ENCODE measurements around the gene TLR3.

The TLR3 gene

DNA sequence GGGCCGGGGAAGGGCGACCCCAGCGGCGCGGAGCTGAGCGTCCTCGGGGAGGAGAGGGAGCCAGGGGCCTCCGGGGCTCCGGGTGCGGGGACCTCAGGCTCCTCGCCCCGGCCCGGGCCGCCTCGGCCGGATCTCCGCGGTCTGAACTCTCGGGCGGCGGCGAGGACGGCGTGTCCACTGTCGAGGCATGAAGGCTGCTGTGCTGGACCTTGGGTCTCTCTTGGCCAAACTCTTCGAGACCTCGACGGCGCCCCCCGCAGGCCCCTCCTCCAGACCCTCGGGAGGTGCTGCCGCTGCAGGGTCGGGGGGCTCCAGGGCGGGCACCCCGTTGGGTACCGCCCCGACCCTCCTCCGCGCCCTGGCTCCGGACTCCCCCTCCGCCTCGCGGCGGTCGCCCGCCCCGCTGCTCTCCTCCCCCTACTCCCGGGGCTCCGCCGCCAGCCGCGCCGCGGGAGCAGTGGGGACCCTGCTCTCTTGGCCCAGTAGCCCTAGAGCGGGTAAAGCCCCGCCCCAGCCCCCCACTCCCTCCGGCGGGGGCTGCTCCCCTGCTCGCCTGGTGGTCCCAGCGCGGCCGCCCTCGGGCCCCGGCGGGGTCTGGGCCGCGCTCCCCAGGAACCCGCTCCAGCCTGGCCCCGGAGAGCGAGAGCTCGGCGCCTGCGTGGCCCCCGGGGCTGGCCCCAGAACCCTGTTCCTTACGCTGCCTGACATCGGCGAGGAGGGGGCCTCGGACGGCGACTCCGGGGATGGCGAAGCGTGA is 36.1 kb downstream of the TLR3 start:
- H3K36me3 Mint-ChIP-seq (ENCODE audit: low read depth) = no peaks in the 10 kb centered on the region
- H3K27me3 Mint-ChIP-seq = peaks cover 65% of the 10 kb centered on the region
- H3K4me1 Mint-ChIP-seq (ENCODE audit: low read depth) = no peaks in the 10 kb centered on the region
- no peak overlapping the region for H3K27ac Mint-ChIP-seq
- H3K4me3 Mint-ChIP-seq = no peak overlapping the region
- intact Hi-C loops (cut with micrococcal nuclease) = no loop called here
- no peaks in the 10 kb centered on the region for H3K9me3 Mint-ChIP-seq

DNA sequence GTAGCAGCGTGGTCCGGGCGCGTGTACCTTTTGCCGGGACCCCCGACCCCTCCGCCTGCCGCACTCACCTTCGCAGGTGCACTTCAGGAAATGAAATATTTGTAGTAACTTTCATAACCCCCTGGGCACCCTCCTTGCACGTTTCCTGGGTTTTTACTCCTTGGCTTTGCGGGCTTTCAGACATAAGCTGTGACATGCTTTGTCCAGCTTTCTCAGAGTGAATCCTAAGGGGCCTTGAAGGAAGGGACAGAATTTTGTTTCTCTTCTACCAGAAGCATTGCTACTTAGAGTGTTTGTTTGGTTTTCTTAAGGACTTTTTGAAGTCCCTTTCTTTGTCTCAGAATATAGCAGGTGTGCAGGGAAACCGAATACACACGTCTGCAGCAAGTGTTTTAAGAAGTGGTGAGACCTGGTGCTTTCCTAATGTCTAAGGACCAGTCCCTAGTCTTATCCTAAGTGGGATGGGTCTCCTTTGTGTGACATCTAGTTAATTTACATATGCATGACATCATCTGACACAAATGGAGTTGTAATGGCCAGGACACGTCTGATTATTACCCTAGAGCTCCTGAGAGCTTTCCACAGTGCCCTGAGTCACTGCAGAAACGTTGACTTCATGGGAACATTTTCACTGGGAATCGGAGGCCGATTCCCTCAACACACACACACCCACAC is 36.8 kb downstream of the TLR3 start:
- Mint-ChIP-seq H3K36me3 (ENCODE audit: low read depth) (no peaks in the 10 kb centered on the region), H3K9me3 (no peaks in the 10 kb centered on the region), H3K4me3 (no peak overlapping the region), H3K4me1 (ENCODE audit: low read depth) (no peaks in the 10 kb centered on the region), H3K27ac (no peak overlapping the region), H3K27me3 (peaks cover 65% of the 10 kb centered on the region)
- intact Hi-C loops (cut with micrococcal nuclease) = no loop called here

DNA sequence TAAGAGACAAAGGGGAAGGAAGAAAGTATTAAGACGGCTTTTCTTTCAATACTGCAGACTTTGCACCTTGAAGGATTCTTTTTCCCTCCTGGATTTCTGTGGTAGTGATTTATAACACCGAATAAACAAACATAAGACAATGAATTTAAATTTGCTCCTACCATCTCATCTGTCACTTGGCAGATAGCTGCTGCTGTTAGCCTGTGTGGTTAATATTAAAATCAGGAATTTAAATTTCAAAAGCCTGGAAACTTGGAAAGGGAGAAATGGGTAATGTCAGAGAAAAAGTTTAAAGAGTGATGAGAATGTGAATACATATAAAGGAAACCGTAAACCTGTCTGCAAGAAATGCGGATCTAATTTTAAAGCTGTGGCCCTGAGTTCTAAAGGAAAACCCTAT is 39.0 kb downstream of the TLR3 start:
- intact Hi-C loops (cut with micrococcal nuclease) = no loop called here
- no peaks in the 10 kb centered on the region for H3K4me1 Mint-ChIP-seq (ENCODE audit: low read depth)
- no peaks in the 10 kb centered on the region for H3K36me3 Mint-ChIP-seq (ENCODE audit: low read depth)
- H3K9me3 Mint-ChIP-seq = no peaks in the 10 kb centered on the region
- H3K27me3 Mint-ChIP-seq = peaks cover 52% of the 10 kb centered on the region
- no peak overlapping the region for H3K27ac Mint-ChIP-seq
- no peak overlapping the region for H3K4me3 Mint-ChIP-seq

DNA sequence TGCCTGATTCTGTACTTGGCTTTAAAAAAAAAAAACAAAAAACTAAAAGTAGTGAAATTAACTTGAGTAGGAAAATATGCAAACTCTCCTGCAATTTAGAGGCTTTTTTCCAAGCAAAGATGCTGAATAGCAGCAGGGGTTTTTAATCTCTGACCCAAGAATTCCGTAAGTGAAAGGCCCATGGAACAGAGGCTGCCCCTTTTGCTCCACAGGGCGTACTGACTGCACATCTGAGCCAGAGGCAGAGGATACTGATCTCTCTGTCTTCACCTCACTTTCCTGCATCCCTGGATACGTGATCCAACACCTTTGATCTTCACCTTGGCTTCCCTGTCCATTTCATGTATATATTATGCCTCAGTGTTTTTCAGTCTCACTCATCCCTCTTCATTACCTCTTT is 39.4 kb downstream of the TLR3 start:
- Mint-ChIP-seq H3K4me3 (no peak overlapping the region), H3K9me3 (no peaks in the 10 kb centered on the region), H3K36me3 (ENCODE audit: low read depth) (no peaks in the 10 kb centered on the region), H3K27ac (no peak overlapping the region), H3K4me1 (ENCODE audit: low read depth) (no peaks in the 10 kb centered on the region), H3K27me3 (peaks cover 48% of the 10 kb centered on the region)
- intact Hi-C loops (cut with micrococcal nuclease) = no loop called here

DNA sequence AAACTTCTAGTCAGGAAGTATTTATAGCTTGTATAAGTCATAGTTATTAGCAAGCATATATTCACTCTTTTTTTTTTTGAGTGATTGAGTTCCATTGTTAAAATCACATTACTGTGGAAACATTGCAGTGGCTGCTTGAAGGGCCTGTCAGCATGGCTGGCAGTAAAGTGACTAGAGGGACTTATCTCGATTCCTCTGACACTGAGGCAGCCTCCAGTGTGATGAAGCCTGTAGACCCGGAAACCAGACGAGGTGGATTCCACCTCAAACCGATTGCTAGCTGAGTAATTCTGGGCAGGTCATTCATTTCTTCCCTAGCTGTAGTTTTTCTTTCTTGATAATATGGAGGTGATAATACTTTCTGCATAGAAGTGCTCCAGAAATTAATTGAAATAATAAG is 40.3 kb downstream of the TLR3 start:
- intact Hi-C loops (cut with micrococcal nuclease) = no loop called here
- peaks cover 40% of the 10 kb centered on the region for H3K27me3 Mint-ChIP-seq
- H3K27ac Mint-ChIP-seq = no peak overlapping the region
- no peak overlapping the region for H3K4me3 Mint-ChIP-seq
- no peaks in the 10 kb centered on the region for H3K9me3 Mint-ChIP-seq
- H3K36me3 Mint-ChIP-seq (ENCODE audit: low read depth) = no peaks in the 10 kb centered on the region
- no peaks in the 10 kb centered on the region for H3K4me1 Mint-ChIP-seq (ENCODE audit: low read depth)

DNA sequence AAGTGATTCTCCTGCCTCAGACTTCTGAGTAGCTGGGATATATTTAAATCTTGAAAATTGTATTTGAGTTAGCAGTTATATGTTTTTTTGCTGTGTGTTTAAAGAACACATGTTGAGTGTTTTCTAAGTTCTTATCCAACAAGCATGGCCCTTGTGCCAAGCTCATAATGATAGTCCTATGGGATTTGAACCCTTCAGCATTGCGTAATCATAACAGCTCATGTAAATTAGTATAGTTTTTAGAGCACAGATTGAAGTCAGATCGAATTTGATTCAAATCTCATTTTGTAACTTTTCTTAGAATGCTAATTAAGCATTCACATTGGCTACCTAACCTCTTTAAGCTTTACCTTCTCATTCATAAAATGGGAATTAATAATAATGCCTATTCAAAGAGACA is 47.7 kb downstream of the TLR3 start:
- Mint-ChIP-seq H3K36me3 (ENCODE audit: low read depth) (no peaks in the 10 kb centered on the region), H3K4me3 (no peak overlapping the region), H3K27ac (no peak overlapping the region), H3K9me3 (no peaks in the 10 kb centered on the region), H3K4me1 (ENCODE audit: low read depth) (no peaks in the 10 kb centered on the region), H3K27me3 (peaks cover 9% of the 10 kb centered on the region)
- intact Hi-C loops (cut with micrococcal nuclease) = no loop called here

DNA sequence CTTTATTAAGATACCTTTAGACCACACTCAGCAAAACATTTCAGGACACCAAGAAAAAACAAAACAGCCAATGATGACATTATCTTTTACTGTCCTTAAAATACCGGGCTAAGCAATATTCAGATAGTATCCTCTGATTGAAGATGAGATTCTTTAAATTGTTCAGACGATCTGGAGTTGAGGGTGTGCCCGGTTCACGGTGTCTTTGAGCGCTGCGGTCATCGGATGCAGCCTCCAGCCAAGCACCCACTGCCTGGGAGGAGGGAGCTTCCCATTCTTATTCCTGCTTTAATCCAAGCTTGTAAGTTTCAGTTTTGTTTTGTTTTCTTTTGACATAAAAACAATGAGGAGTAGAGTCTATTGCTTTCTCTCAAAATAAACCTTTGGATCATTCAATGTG is 49.6 kb downstream of the TLR3 start:
- Mint-ChIP-seq H3K27me3 (peaks cover 9% of the 10 kb centered on the region), H3K4me1 (ENCODE audit: low read depth) (no peaks in the 10 kb centered on the region), H3K4me3 (no peak overlapping the region), H3K9me3 (no peaks in the 10 kb centered on the region), H3K27ac (no peak overlapping the region), H3K36me3 (ENCODE audit: low read depth) (no peaks in the 10 kb centered on the region)
- intact Hi-C loops (cut with micrococcal nuclease) = no loop called here

DNA sequence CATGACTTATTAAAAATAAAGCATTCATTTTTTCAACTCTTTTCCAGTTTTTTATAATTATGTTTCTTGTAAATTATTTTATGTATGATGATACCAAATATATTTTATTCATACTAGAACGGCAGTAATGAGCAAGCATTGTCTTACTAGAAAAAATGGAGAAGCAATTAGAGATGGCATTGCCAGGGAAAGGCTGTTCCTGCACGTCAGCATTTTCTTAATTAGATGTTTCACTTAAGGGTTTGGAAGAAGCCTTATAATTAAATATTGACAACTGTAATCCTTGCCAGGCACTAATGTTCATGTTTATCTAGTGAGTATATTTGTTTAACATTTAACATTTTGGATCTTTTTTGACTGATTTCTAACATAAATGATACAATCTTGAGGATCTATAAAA is 52.1 kb downstream of the TLR3 start:
- Mint-ChIP-seq H3K4me1 (ENCODE audit: low read depth) (no peaks in the 10 kb centered on the region), H3K27ac (no peak overlapping the region), H3K36me3 (ENCODE audit: low read depth) (no peaks in the 10 kb centered on the region), H3K4me3 (no peak overlapping the region), H3K27me3 (peaks cover 11% of the 10 kb centered on the region), H3K9me3 (no peaks in the 10 kb centered on the region)
- intact Hi-C loops (cut with micrococcal nuclease) = no loop called here

DNA sequence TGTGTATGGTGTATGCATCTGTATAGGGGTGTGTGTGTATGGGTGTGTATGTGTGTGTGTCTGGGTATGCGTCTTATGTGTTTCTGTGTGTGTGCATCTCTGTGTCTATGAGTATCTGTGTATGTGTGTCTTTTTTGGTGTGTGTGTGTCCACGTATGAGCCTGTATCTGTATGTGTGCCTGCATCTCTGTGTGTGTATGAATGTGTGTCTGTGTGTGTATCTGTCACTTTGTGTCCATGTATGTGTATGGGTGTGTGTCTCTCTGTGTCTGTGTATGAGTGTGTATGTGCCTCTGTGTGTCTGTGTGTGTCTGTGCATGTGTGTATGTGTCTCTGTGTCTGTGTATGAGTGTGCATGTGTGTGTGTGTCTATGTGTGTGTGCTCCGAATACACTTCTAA is 59.9 kb downstream of the TLR3 start:
- H3K27ac Mint-ChIP-seq = no peak overlapping the region
- no peak overlapping the region for H3K4me3 Mint-ChIP-seq
- H3K4me1 Mint-ChIP-seq (ENCODE audit: low read depth) = peaks cover 8% of the 10 kb centered on the region
- peaks cover 13% of the 10 kb centered on the region for H3K27me3 Mint-ChIP-seq
- H3K36me3 Mint-ChIP-seq (ENCODE audit: low read depth) = no peaks in the 10 kb centered on the region
- intact Hi-C loops (cut with micrococcal nuclease) = no loop called here
- no peaks in the 10 kb centered on the region for H3K9me3 Mint-ChIP-seq

DNA sequence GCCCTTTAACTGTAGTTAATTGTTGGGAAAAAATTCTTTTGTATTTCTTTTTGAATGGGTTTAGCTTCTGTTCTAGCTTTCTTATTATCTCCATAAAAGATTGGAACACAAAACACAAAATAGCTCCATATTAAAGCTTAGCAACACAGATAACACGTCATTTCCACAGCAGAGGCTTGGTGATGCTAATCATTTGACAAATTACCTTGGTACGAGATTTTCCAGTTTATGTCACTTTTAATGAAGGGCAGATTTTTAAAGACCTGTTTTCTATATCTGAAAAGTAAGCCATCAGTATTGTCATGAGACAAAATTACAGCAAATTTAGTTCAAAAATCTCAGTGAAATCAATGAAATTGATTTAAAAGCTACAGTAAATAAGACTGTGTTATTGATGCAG is 63.0 kb downstream of the TLR3 start:
- Mint-ChIP-seq H3K27ac (no peak overlapping the region), H3K9me3 (no peaks in the 10 kb centered on the region), H3K27me3 (peaks cover 15% of the 10 kb centered on the region), H3K4me3 (no peak overlapping the region), H3K36me3 (ENCODE audit: low read depth) (no peaks in the 10 kb centered on the region), H3K4me1 (ENCODE audit: low read depth) (peaks cover 22% of the 10 kb centered on the region)
- intact Hi-C loops (cut with micrococcal nuclease) = no loop called here

DNA sequence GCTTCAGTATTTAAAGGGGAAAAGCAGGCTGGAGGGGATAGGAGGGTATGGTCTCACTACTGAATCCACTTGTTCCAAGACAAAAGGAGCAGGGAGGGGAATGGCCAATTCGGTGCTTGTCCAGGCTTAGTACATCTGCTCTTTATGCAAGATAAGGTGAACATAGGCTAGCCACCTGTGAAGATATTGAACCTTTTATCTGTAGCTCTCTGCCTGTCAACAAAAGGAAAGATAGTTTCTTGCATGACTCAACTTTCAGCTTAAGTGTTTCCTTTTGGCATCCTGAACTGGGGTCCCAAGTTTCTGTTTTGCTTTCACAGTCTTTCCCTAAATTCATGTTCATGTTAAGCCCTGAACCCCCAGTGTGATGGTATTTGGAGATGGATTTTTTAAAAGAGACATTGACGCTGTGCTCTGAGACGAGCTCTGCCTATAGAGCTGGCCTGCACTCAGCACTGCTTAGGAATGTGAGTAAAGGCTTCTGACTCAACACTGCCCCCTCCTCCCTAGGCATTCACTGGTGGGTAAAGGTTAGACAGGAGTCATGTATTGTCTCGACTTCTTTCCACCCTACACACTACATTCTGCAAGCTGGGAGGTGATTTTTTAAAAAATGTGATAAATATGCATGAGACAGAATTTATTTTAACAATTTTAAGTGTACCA is 63.8 kb downstream of the TLR3 start:
- peaks cover 22% of the 10 kb centered on the region for H3K4me1 Mint-ChIP-seq (ENCODE audit: low read depth)
- no peaks in the 10 kb centered on the region for H3K9me3 Mint-ChIP-seq
- intact Hi-C loops (cut with micrococcal nuclease) = no loop called here
- no peak overlapping the region for H3K27ac Mint-ChIP-seq
- H3K4me3 Mint-ChIP-seq = no peak overlapping the region
- peaks cover 14% of the 10 kb centered on the region for H3K27me3 Mint-ChIP-seq
- H3K36me3 Mint-ChIP-seq (ENCODE audit: low read depth) = no peaks in the 10 kb centered on the region

DNA sequence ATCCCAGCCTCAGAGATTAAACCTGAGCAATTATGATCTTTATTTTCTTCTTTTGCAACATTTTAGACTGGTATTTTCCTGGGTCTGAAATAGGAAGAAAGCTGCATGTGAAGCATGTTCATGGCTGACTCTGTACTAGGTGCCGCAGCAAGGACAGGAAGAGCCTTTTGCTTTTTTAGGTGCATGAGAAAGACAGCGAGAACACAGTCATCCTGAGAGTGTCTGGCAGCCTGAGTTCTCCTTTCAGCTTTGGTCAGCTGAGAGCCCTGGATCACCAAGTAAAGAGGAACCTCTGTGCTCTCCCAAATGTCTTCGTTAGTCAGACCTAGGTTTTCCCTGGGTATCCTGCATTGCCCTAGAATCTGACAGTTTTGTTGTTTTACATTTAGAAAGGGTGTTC is 65.3 kb downstream of the TLR3 start:
- Mint-ChIP-seq H3K27ac (peak overlapping the region; percentile 76), H3K27me3 (peaks cover 15% of the 10 kb centered on the region), H3K4me3 (no peak overlapping the region), H3K36me3 (ENCODE audit: low read depth) (no peaks in the 10 kb centered on the region), H3K9me3 (no peaks in the 10 kb centered on the region), H3K4me1 (ENCODE audit: low read depth) (peaks cover 22% of the 10 kb centered on the region)
- intact Hi-C loops (cut with micrococcal nuclease) = no loop called here

DNA sequence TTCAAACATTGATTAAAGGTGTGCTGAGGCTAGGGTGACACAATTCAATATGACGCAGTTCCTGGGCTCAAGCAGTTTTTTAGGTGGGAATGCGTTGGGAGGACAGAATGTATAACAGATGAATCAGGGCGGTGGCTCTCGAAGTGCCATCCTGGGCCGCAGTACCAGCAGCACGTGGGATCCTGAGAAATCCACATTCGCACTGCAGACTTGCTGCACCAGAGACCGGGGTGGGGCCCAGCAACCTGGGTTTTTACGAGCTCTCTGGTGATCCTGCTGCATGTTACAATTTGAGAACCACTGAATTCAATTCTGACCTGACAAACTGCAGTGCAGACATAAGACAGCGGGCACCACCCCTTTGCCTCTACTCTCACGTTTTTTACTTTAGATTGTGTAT is 65.9 kb downstream of the TLR3 start:
- H3K27ac Mint-ChIP-seq = peak overlapping the region; percentile 76
- peaks cover 22% of the 10 kb centered on the region for H3K4me1 Mint-ChIP-seq (ENCODE audit: low read depth)
- intact Hi-C loops (cut with micrococcal nuclease) = no loop called here
- H3K36me3 Mint-ChIP-seq (ENCODE audit: low read depth) = no peaks in the 10 kb centered on the region
- H3K27me3 Mint-ChIP-seq = peaks cover 16% of the 10 kb centered on the region
- H3K4me3 Mint-ChIP-seq = no peak overlapping the region
- H3K9me3 Mint-ChIP-seq = no peaks in the 10 kb centered on the region

DNA sequence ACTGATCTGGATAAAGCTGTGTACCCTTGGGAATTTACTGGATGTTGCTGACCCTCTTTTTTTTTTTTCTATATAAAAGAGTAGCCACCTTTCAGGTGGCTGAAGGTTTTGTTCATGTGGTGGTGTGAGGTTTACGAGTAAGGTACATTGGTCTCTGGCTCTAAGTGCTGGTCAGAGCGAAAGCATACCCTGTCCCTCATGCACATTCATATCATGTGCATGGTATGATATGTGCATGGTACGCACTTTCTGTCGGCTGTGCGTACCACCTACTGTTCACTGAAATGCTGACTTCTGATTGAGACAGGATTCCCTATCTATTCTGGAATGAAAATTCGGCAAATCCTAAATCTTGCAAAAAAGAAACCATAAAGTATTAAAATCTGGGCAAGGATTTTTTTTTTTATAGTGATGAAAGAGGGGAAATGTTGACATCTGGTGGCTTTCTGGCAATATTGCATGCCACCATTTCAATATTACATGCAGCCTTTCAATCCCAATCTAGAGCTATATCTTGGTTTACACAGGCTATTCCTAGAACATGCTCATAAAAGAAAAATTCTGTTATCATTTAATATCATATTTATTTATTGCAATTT is 68.3 kb downstream of the TLR3 start:
- Mint-ChIP-seq H3K4me3 (no peak overlapping the region), H3K36me3 (ENCODE audit: low read depth) (no peaks in the 10 kb centered on the region), H3K27me3 (peaks cover 23% of the 10 kb centered on the region), H3K27ac (no peak overlapping the region), H3K9me3 (no peaks in the 10 kb centered on the region), H3K4me1 (ENCODE audit: low read depth) (peaks cover 15% of the 10 kb centered on the region)
- intact Hi-C loops (cut with micrococcal nuclease) = loop anchor here (2.0 kb wide), 2 partner anchors 68 to 496 kb away; partner anchors contain the start of gene TLR3

Data from dendritic cell treated with granulocyte-macrophage colony-stimulating factor and Interleukin-4, amounts not matched to agents 40 ng/mL and 50 ng/mL, for 4 days (primary cell).